HG03103 (cell line): ENCODE results near the gene PLOD2.

ENCODE experiments used
- ATAC-seq: cut with Tn5 transposase; IDR thresholded peaks from one replicate; pipeline ENCODE4 v1.9.1; 2021; ENCODE audit warnings: low read depth; ENCODE audit not compliant: unreplicated experiment

PLOD2 gene

GRCh38 chr3:146052056-146052790 lies 108.8 kb downstream of the PLOD2 start:
- ATAC-seq, result no peak

GRCh38 chr3:146050691-146051090 lies 110.3 kb downstream of the PLOD2 start:
- no peak for ATAC-seq

DNA sequence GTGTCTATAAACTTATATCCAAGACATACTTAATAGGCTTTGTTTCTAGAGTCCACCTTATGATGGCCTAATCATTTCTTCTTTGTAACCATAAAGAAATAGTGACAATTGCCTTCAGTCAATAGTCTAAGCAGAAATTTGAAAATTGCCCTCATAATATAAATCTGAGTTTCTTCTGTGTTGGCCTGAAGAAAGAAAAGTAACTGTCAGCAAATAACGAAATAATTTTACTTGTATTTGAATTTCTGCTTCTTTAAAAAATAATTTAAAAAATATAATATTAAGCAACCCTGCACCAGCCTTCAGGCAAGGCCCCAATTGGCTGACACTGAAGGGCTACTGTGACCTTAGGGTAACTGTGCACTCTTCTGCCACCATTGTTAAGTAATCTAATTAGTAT lies 113.5 kb downstream of the PLOD2 start:
- ATAC-seq, result no peak

GRCh38 chr3:146044046-146044445 lies 116.9 kb downstream of the PLOD2 start:
- ATAC-seq, result no peak

DNA sequence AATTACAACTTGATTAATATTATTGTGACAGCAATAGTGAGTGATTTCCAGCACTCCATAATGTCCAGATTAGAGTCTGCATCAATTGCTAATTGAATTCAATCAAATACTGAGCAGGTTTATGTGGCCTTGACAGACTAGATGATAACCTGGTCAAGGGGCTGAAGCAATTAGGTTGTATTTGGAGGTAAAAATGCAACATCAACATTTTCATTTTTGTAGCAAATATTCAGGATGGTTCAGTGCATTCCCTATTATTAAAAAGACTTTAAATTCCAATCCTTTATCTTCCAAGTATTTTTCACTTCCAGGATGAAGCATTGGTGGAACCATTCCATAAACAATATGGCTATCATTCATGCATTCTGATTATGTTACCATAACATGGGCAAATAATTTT lies 120.4 kb downstream of the PLOD2 start:
- ATAC-seq, result no peak

DNA sequence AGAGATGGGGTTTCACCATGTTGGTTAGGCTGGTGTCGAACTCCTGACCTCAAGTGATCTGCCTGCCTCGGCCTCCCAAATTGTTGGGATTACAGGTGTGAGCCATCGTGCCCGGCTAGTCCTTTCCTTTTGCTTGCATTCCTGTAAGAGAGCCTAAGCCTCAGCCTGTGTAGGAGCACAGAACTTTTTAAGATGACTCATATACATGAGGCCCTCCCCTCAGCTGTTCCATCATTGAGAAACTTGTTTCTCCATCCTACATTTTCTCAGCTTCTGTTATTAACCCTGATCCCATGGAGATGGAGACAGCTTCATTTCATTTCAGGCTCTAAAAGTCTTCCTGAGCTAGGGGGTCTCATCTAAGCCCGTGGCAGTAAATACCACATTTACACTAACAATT lies 123.3 kb downstream of the PLOD2 start:
- no peak for ATAC-seq

DNA sequence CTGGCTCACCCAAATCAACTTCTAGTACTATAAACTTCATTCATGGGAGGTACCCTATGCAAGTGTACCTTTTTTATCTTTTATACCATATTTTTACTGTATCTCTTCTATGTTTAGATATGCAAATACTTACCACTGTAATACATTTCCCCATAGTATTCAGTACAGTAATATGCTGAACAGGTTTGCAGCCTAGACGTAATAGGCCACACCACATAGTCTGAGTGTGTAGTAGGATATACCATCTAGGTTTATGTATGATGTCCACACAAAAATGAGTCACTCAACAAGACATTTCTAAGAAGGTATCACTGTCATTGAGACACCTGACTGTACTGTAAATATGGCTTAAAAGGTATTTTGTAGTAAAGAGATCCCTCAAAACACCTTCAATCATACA lies 124.7 kb downstream of the PLOD2 start:
- no peak for ATAC-seq

DNA sequence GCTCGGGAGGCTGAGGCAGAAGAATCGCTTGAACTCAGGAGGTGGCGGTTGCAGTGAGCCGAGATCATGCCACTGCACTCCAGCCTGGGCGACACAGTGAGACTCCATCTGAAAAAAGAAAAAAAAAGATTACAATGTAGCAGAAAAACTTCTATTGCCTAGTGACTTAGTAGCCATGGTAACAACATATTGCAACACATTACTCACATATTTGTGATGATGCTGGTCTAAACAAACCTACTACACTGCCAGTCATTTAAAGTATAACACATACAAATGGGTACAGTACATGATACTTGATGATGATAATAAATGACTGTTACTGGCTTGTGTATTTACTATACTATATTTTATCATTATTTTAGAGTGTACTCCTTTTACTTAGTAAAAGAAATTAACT lies 125.6 kb downstream of the PLOD2 start:
- no peak for ATAC-seq

- no peak for ATAC-seq
Observed at GRCh38 chr3:146033950-146034349, 127.0 kb downstream of the PLOD2 start.

GRCh38 chr3:146026547-146026946 lies 134.4 kb downstream of the PLOD2 start:
- no peak for ATAC-seq

DNA sequence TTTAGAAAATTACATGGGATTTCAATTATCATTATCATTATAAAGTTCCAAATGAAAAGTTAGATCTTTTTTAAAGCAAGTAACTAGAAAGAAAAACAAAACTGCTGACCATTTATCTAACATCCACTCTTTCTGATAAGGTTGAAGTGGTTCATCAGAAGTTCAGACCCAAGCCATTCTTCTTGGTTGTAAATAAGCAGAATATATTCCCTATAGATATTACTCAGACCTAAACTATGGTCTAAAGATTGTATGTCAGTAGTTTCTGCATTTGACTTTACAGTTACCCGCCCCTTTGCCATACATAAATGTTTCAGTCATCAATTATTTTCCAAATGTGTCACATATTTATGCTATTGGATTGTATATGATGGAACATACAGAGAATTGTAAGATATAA lies 136.7 kb downstream of the PLOD2 start:
- ATAC-seq, result no peak

DNA sequence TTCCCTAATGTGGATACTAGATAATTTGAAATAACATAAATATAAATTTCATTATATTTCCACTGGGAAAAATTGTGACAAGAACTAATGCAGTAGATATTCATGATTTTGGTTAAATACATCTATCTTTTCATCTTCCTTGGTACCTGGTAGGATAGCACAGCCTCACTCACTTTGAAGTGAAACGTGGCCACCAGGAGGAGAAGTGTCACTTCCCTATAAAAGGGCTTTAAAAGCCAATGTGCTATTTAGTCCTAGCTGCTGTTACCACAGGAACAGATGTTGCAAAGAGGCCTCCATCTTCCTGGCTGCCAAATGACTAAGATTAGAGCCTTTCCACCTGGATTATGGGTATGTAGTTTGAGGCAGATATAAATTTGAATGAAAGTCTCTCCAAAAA lies 140.0 kb downstream of the PLOD2 start:
- no peak for ATAC-seq

DNA sequence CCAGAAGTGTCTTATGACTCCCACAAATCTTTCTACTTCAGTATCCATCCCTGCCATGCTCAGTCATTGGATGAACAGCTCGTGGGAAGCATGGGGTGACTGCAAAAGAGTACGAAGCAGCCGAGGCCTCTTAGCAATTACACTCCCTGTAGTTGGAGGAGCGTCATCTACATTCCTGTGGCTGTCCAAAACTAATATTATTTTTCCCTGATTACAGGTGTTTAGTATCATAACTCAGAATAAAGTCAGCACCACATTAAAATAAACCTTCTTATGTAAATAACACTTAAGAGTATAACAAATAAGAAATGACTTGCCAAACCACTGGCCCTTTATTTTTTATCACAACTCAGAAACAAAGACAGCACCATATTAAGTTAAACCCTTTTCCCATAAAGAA lies 141.5 kb downstream of the PLOD2 start:
- ATAC-seq, result no peak
